ENCODE data around the gene ACTL10. TPM values are rescaled to one million over a fixed set of nuclear protein-coding genes. Genes with fewer than 3 reads are reported as not detected.

The ACTL10 gene
- total and polyA plus RNA-seq, 7 donors = 0.04 to 0.74 (median 0.39) TPM; not detected in 1

GRCh38 chr20:33709905-33710541, 43.3 kb downstream of the ACTL10 start:
- H3K36me3 ChIP-seq (ENCODE audit: insufficient read depth in 1 of 2, low read depth in 1 of 2) = peaks cover 0 to 70% of the 10 kb centered on the region in 2 donors
- 85 to 87% (median 87%) methylated on average over 16 of the region's 16 CpGs for WGBS, 3 donors
- no peaks in the 10 kb centered on the region for H3K4me1 ChIP-seq
- intact Hi-C loops (cut with DNase I) = no loop called here
- H3K9me3 ChIP-seq = no peaks in the 10 kb centered on the region
- no peak overlapping the region for H3K4me3 ChIP-seq
- DNase-seq = no peak
- ATAC-seq = peak in 1 of 4 donors; percentile 13
- H3K27me3 ChIP-seq (ENCODE audit: insufficient read depth in 3 of 3, low read length in 2 of 3) = no peaks in the 10 kb centered on the region
- no peak for TF ChIP-seq CTCF (IDR thresholded peaks at IDR 0.05)
- no peak overlapping the region for H3K27ac ChIP-seq

- no peaks in the 10 kb centered on the region for H3K4me1 ChIP-seq
- TF ChIP-seq CTCF (IDR thresholded peaks at IDR 0.05) = no peak
- H3K27ac ChIP-seq = no peak overlapping the region
- intact Hi-C loops (cut with DNase I) = no loop called here
- H3K9me3 ChIP-seq = no peaks in the 10 kb centered on the region
- WGBS, 3 donors = 80 to 84% (median 82%) methylated on average over 14 of the region's 14 CpGs
- H3K36me3 ChIP-seq (ENCODE audit: insufficient read depth in 1 of 2, low read depth in 1 of 2) = peaks cover 0 to 74% of the 10 kb centered on the region in 2 donors
- H3K4me3 ChIP-seq = no peak overlapping the region
- ATAC-seq (no peak), DNase-seq (no peak)
- H3K27me3 ChIP-seq (ENCODE audit: insufficient read depth in 3 of 3, low read length in 2 of 3) = no peaks in the 10 kb centered on the region
Measured at GRCh38 chr20:33710681-33711445, 44.1 kb downstream of the ACTL10 start.

DNA sequence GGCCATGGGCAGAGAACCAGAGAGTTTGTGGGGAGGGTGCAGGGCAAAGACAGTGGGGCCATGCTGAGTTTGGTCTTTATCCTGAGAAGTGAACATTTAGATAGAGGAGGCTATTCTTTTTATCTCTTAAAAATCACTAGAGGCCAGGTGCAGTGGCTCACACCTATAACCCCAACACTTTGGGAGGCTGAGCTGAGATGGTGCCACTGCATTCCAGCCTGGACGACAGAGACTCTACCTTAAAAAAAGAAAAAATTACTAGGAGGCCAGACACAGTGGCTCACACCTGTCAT, 44.6 kb downstream of the ACTL10 start:
- no peak for TF ChIP-seq CTCF (IDR thresholded peaks at IDR 0.05)
- Histone ChIP-seq H3K27me3 (ENCODE audit: insufficient read depth in 3 of 3, low read length in 2 of 3) (no peaks in the 10 kb centered on the region), H3K4me3 (no peak overlapping the region), H3K27ac (no peak overlapping the region), H3K9me3 (no peaks in the 10 kb centered on the region), H3K4me1 (no peaks in the 10 kb centered on the region), H3K36me3 (ENCODE audit: insufficient read depth in 1 of 2, low read depth in 1 of 2) (peaks cover 0 to 69% of the 10 kb centered on the region in 2 donors)
- 47 to 85% (median 77%) methylated on average over 1 of the region's 1 CpG for WGBS, 3 donors
- no peak for DNase-seq
- no peak for ATAC-seq
- intact Hi-C loops (cut with DNase I) = no loop called here

GRCh38 chr20:33713865-33714367, 47.2 kb downstream of the ACTL10 start:
- Histone ChIP-seq H3K4me3 (no peak overlapping the region), H3K4me1 (peaks cover 4% of the 10 kb centered on the region), H3K27me3 (ENCODE audit: insufficient read depth in 3 of 3, low read length in 2 of 3) (no peaks in the 10 kb centered on the region), H3K36me3 (ENCODE audit: insufficient read depth in 1 of 2, low read depth in 1 of 2) (peaks cover 0 to 49% of the 10 kb centered on the region in 2 donors), H3K27ac (no peak overlapping the region), H3K9me3 (no peaks in the 10 kb centered on the region)
- no peak for TF ChIP-seq CTCF (IDR thresholded peaks at IDR 0.05)
- intact Hi-C loops (cut with DNase I) = no loop called here
- DNase-seq (no peak), ATAC-seq (no peak)
- WGBS, 3 donors = 80 to 83% (median 83%) methylated on average over 10 of the region's 10 CpGs

Measured in psoas muscle (tissue), 8 donors.